AG09319 (cell line): ENCODE data around the gene ADGRL1.

Experiments used
- DNase-seq: peaks from one replicate; pipeline ENCODE4 v3.0.0-alpha.2; 2010; ENCODE audit warnings: low read depth; ENCODE audit errors: extremely low read depth
- TF ChIP-seq, protein P1 (sequence below): IDR thresholded peaks from 2 replicates; pipeline ENCODE4 v1.5.1; 2011; ENCODE audit warnings: low read depth, mild to moderate bottlenecking, inconsistent platforms, low read length, moderate library complexity

ADGRL1 gene

DNA sequence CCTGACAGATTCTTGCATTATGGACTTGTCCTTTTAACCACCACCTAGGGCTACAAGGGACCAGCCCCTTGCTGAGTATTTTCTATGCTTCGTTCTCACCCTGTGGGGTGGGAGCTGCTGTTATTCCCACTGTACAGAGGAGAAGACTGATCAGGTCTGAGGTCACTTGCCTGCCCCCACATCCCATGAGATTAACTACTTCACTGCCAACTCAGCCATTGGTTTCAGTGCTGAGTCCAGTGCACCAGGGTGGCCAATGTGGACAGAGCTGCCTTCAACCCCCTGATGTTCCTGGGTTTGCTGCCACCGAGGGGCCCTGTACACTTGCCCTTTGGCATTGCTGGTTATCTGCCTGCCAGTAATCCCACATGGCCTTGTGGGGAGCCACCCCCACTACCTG is 95.3 kb downstream of the ADGRL1 start:
- no peak for DNase-seq
- TF ChIP-seq, protein P1, sequence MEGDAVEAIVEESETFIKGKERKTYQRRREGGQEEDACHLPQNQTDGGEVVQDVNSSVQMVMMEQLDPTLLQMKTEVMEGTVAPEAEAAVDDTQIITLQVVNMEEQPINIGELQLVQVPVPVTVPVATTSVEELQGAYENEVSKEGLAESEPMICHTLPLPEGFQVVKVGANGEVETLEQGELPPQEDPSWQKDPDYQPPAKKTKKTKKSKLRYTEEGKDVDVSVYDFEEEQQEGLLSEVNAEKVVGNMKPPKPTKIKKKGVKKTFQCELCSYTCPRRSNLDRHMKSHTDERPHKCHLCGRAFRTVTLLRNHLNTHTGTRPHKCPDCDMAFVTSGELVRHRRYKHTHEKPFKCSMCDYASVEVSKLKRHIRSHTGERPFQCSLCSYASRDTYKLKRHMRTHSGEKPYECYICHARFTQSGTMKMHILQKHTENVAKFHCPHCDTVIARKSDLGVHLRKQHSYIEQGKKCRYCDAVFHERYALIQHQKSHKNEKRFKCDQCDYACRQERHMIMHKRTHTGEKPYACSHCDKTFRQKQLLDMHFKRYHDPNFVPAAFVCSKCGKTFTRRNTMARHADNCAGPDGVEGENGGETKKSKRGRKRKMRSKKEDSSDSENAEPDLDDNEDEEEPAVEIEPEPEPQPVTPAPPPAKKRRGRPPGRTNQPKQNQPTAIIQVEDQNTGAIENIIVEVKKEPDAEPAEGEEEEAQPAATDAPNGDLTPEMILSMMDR, result no peak

DNA sequence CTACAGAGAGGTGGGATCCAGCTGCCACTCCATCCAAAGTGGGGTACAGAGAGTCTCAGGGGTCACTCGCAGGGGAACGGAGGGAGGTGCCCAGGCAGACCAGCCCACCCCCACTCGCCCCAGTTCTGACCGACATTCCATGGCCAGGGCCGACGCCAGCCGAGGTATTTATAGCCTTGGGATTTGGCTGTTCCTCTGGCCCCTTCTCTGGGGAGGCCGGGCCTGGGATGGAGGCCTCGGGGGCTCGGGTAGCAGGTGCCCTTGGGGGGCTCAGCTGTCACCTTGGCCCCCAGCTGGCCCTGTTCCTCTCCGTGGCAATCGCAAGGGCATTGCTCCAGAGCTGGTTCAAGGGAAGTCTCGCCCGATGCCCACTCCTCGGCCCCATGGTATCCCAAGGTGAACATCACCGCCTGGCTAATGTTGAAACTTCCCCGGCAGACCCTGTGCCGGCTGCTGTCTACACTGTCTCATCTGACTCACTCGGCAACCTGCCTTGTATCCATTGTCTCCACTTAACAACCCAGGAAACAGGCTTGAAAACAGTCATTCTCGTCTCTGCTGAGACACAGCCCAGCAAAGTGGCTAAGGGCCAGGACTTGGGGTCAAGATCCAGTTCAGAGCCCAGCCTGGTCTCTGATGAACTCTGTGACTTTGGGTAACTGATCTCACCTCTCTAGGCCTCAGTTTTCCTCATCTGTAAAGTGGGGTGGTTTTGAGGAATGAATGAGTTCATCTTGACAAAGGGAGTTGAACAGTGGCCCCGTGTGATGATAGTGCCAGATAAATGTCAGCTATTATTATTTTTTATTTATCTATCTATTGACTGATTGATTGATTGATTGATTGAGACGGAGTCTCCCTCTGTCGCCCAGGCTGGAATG is 98.1 kb downstream of the ADGRL1 start:
- TF ChIP-seq, protein P1, result no peak
- no peak for DNase-seq

DNA sequence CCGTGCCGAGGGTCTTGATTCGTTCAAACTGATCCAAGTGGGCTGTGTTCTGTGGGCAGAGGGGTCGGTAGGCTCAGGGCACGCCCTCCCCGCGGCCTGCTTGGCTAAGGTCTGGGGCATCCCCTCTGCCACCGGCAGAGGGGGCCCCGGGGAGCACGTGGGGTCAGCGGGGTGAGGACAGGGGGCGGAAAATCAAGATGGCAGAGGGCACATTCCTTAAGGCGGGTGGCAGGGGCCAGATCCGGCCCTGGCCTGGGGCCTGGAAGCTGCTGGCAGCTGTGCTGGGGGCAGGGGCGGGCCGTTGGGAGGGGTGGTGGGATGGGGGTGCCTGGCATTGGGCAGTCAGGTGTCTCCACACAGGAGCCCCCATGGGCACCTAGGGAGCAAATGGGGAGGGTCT is 99.1 kb downstream of the ADGRL1 start:
- no peak for DNase-seq
- TF ChIP-seq, protein P1, result no peak

DNA sequence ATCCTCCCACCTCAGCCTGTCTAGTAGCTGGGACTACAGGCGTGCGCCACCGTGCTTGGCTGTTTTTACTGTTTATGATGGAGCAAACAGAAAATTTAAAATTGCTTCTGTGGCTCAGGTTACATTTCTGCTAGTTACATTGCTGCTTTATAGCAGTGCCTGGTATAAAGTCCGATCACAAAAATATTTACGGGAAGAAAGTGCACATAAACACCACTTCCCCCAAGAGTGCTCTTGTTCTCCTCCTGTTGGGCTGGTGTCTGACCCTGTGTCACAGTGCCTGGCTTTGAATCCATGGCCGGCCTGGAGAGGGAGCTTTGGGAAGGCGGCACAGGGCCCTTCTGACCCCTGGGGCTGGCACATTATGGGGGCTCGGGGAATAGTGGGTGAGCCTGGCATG is 100.3 kb downstream of the ADGRL1 start:
- TF ChIP-seq, protein P1, result no peak
- DNase-seq, result no peak

DNA sequence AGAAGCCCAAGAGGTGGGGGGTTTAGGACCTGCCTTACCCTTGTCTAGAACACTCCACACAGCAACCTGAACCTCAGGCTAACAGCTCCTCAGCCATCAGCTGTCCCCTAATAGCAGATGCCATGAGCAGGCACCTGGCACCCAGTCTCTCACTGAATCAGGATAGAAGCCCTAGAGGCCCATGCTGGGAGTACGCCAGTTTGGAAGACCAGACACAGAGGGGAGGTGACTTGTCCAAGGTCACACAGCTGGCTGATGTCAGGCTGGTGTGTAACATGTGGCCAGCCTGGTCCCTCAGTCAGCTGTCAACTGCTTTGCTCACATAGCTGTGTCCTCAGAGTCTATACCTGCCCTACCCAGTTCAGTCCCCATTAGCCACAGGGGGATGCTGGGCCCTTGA is 102.7 kb downstream of the ADGRL1 start:
- TF ChIP-seq, protein P1, result no peak
- no peak for DNase-seq

DNA sequence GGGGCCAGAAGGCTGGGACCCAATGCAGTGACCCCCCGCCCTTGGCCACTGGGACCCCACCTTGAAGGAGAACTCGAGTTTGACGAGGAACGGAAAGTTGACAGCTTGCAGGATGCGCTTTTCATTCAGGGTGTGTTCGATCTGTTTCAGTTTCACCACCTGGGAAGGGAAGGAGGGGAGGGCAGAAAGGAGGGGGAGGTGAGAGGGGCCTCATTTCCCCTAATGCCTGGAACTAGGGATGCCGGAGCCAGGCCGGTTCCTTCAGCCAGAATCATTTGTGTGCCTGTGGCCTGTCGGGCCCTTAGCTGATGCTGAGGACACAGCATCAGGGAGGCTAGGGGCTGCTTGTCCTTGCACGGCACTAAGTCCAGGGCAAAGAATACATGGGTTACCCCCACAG is 103.2 kb downstream of the ADGRL1 start:
- TF ChIP-seq, protein P1, result no peak
- no peak for DNase-seq

DNA sequence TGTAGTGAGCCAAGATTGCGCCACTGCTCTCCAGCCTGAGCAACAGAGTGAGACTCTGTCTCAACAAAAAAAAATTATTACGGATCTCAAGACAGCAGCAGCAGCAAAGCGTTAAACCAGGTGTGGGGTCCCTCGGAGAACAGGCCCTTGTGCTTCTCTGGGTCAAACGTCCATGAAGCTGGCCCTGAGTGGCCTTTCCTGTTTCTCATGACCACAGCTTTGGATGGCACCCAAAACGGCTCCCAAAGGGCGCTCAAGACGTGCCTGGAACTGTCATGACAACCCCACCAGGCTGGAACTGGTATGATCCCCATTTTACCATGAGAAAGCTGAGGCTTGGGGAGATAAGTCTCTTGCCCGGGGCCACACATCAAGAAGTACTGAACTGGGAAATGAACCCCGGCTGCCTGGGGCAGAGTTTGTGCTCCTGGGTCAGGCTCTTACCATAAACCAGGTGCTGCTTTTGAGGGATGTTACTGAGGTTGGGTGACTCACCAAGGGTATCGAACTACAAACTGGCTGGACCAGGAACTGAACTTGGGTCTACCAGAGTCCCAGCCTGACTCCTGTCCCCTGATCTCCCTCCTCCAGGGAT is 103.8 kb downstream of the ADGRL1 start:
- TF ChIP-seq, protein P1, result no peak
- no peak for DNase-seq
